NCI-H2171 treated with DMSO at 0.1 percent for 48 hours (cell line): ENCODE results near the gene RCBTB1.
"Not testable (repeated sequence)": the region's sequence is repeated elsewhere in the genome, so short reads cannot be mapped to it uniquely, and the experiment has no call there.

Experiments
- DNase-seq: peaks from one replicate; lab custom pipeline; 2025; lab: John Stamatoyannopoulos, UW

Gene RCBTB1

GRCh38 chr13:49585220-49586157 lies at the start of gene RCBTB1:
Gene RCBTB1 (minus strand): TSS chr13:49585558. CDS start chr13:49567279, 18,279 bp downstream.
- DNase-seq, result peak; percentile 81

DNA sequence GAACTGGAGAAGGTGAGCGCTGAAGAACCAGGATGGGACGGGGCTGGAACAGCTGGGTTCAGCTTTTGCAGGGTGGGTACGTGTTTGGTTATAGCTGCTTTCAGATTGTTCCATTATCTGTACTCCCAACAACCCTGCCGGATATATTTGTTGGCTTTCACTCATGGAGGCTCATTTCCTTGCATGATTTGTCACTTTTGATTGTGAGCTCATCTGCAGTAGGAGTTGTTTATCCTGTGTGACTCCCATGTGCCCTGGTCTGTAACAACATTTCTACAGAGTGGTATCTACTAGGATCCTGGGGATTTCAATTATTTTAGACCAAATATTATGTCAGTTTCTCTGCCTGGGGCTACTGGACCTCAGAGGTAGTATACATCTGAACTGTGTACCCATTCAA lies 48.4 kb upstream of the RCBTB1 start:
- DNase-seq, result no peak

DNA sequence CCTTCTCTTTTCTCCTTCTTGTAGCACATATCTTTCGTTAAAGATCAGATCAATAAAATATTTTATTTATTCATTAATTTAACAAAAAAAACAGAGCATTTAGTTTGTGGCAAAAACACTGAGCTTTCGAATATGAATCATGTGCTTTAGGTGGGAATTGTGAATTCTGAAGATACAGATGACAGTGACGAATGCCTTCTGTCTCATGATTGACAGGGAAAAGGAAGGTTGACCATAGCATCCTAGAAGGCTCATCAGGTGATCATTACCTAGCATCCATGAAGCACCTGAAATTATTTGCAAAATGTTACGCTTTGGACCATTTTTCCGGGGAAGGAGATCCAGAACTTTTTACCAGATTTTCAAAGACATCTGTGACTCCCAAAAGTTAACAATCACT lies 46.8 kb upstream of the RCBTB1 start:
- no peak for DNase-seq

DNA sequence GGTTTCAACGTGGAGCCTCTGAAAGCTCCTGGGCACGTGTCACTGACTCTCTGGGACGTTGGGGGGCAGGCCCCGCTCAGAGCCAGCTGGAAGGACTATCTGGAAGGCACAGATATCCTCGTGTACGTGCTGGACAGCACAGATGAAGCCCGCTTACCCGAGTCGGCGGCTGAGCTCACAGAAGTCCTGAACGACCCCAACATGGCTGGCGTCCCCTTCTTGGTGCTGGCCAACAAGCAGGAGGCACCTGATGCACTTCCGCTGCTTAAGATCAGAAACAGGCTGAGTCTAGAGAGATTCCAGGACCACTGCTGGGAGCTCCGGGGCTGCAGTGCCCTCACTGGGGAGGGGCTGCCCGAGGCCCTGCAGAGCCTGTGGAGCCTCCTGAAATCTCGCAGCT lies 45.2 kb upstream of the RCBTB1 start:
- DNase-seq, result no peak

- no peak for DNase-seq
These were observed 44.6 kb upstream of the RCBTB1 start for GRCh38 chr13:49629947-49630346.

GRCh38 chr13:49629196-49629938 lies 44.0 kb upstream of the RCBTB1 start:
- no peak for DNase-seq

- DNase-seq, result no peak
These were observed 42.7 kb upstream of the RCBTB1 start, which contains the start of gene ARL11 for GRCh38 chr13:49627831-49628652. Gene ARL11 (plus strand): TSS chr13:49628507. CDS start chr13:49630448, 1,941 bp downstream.

DNA sequence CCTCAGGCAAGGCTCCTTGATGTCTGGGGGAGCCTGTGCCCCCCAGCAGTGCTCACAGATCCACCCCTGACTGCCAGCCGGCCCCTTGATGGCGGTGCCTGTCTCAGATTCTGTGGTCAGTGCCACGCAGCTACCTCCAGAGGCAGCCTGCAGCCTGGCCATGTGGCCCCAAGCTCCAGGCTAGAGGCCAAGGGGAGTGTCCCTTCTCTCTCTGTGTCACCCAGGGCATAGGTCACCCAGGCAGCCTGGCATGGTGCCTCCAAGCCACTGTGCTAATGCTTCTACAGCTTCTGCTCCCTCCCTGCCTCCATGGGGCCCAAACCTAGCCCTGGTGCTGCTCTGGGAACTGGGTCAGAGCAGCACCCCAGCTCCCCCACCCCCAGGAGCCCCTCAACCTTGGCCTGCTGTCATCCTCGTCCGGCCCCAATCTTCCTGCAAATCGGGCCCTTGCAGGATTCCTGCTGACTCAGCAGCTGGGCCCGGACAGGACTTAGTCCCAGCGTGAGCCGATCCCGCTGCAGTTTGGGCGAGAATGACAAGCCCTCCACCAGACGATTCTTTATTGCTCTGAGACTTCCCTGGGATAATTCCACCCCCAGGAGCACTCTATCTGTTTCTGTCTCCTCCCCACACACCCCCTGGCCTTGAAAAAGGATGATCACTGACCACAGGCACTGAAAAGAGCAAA lies 40.2 kb upstream of the RCBTB1 start:
- no peak for DNase-seq

DNA sequence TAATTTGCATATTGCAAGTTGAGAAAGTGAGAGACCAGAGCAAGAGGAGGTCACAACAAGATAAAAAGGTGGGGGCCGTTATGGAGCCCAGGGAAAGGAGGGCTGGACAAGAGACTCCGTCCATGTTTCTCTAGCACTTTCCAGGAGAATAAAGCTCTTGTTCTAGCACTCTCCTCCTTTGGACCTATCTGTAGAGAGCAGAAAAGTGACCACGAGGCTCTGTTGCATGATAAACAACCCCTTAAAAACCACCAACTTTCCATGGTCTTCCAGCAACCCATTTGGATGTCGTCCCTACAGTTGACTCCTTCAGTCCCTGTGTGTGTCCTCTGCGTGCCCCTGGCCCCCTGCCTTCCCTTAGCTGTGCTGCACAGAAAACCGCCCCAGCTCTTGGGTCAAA lies 38.9 kb upstream of the RCBTB1 start:
- DNase-seq, result no peak

GRCh38 chr13:49622174-49622946 lies 37.0 kb upstream of the RCBTB1 start:
- DNase-seq, result no peak

DNA sequence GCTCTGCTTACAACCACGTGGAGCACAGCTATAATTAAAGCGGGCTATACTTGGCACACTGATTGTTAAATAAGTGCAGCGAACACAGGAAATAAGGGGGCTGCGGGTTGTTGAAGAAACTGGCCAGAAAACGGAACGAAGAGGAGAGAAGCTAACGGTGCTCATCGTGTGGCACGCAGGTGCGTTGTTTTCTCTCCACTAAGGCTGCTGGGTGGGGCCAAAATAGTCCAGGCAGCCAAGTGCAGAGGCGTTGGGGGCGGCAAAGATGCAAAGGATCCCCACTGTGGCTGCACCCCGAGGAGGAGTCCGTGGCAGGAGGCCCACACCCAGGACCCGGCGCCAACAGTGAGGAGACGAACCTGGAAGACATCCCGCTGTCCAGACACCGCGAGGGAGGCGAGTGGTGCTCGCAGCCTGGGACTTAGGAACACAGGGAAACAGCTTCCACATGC lies 34.8 kb upstream of the RCBTB1 start:
- no peak for DNase-seq

DNA sequence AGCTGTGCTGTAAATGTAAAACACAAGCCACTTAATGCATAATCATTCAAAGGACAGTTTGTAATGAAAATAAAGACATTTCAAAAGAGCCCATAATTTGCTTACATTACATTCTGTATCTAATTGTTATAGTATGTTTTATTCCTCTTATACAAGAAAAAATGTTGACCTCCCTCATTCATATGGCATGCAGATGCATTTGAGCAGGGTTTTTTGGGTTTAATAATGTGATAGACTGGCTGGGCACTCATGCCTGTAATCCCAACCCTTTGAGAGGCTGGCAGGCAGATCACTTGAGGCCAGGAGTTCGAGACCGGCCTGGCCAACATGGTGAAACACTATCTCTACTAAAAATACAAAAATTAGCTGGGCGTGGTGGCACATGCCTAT lies 31.3 kb upstream of the RCBTB1 start:
- no peak for DNase-seq

- DNase-seq, result no peak
These were observed 30.7 kb upstream of the RCBTB1 start for GRCh38 chr13:49615836-49616675.

DNA sequence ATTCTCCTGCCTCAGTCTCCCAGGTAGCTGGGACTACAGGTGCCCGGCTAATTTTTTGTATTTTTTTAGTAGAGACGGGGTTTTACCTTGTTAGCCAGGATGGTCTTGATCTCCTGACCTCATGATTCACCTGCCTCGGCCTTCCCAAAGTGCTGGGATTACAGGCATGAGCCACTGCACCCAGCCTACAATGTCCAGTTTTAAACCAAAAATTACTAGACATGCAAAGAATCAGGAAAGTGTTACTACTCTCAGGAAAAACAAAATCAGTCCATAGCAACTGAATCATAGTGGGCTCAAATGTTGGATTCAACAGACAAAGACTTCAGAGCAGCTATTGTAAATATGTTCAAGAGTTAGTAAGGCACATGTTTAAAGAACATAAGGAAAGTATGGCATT lies 26.7 kb upstream of the RCBTB1 start:
- DNase-seq, result not testable (repeated sequence)

DNA sequence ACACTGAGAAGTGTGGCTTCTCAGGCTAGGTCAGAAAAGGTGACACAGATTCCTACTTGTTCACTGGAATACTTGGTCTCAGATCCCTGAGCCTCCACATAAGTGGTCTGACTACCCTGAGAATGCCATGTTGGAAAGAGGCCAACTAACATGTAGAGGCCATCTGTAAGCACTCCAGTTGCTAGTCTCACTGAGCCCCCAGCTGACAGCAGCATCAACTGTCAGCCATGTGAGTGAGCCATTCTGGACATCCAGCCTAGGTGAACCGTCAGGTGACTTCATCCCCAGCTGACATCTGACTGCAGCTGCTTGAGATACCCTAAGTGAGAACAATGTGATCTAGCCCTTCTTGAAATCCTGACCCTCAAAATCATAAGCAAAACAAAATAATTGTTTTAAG lies 24.8 kb upstream of the RCBTB1 start:
- peak; percentile 95 for DNase-seq

- DNase-seq, result no peak
These were observed 23.4 kb upstream of the RCBTB1 start for GRCh38 chr13:49608651-49609331.

DNA sequence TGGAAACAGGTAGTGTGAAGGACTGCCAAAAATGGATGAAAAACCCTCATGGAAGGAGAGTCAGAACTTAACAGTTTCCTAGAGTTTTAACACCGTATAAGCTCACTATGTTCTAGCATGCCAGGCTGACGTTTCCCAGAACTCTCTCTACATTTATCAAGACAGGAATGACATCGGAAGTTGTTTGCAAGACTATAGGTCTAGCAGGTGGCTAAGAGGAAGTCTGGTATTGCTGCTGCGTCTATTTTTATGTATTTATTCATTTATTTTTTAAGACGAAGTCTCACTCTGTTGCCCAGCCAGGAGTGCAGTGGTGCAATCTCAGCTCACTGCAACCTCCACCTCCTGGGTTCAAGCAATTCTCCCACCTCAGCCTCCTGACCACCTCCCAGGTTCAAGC lies 22.4 kb upstream of the RCBTB1 start:
- DNase-seq, result no peak

DNA sequence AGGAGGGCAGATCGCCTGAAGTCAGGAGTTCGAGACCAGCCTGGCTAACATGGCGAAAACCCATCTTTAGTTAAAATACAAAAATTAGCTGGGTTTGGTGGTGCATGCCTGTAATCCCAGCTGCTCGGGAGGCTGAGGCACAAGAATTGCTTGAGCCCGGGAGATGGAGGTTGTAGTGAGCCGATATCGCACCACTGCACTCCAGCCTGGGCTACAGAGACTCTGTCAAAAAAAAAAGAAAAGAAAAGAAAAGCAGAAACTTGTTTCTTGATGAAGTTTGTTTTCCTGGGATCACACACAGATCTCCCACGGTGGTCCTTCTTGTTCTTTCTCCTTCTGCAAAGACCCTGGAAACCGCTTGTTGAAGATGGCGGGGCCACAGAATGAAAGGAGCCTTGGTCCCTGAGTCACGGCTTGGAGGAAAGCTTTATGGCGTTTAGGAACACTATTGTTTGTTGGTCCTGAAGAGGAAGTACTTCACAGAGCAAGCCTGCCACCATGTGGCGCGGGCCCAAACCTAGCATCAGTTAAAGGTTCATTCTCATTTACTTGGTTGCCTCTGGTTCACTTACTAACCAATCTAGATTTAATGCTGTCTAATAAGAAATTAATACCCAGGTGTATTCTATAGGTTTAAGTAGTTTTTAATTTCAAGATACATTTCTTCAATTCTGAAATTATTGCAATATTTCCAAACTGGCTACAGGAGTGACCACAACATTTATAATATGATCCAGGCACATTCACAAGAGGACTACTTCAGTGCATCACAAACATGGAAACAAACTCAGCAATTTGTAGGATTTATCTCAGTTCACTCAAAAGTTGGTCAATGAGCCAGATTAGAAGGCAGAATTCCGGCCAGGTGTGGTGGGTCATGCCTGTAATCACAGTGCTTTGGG lies 21.6 kb upstream of the RCBTB1 start:
- peak; percentile 89 for DNase-seq
